IMR-90 (cell line): ENCODE data around the gene PTCD1. TPM values are rescaled to one million over a fixed set of nuclear protein-coding genes. Genes with fewer than 3 reads are reported as not detected.

Source experiments
- ATAC-seq: fragments of 200-7000 bp; cut with Tn5 transposase; 2 replicates; pipeline ENCODE4 v1.9.1; 2020; ENCODE audit warnings: low read depth, mild to moderate bottlenecking, moderate library complexity
- BruUV-seq: library from RNA; stranded (reverse); fragments of 400-500 nt; replicated peaks from 2 replicates; lab custom pipeline; 2021; lab: Mats Ljungman, UMichigan
- CTCF ChIA-PET: fragments of 300-600 bp; formaldehyde crosslinking; extraction: SDS; loops from one replicate; lab custom pipeline; 2021; ENCODE audit warnings: antibody characterized with exemption; lab: Yijun Ruan, JAX
- POLR2A ChIA-PET: fragments of 300-600 bp; sonication (Branson Sonifier 250); formaldehyde crosslinking; loops from one replicate; lab custom pipeline; 2022; ENCODE audit warnings: antibody characterized with exemption; ENCODE audit not compliant: unreplicated experiment; lab: Charles Lee
- DNase-seq: peaks from one replicate; pipeline ENCODE4 v3.0.0; 2013
- H2AFZ ChIP-seq: replicated peaks from 2 replicates; pipeline ENCODE3; 2013; ENCODE audit warnings: low read length, mild to moderate bottlenecking; ENCODE audit not compliant: poor library complexity
- H2AK5ac ChIP-seq: 2 replicates; pipeline ENCODE4 v1.6.1; 2013; ENCODE audit warnings: low read depth, low read length, inconsistent platforms
- H2AK9ac ChIP-seq: replicated peaks from 2 replicates; pipeline ENCODE3; 2013; ENCODE audit warnings: mild to moderate bottlenecking, low read depth, low read length, moderate library complexity; ENCODE audit not compliant: poor library complexity
- H2BK120ac ChIP-seq: 2 replicates; pipeline ENCODE4 v1.6.1; 2013; ENCODE audit warnings: low read depth, low read length, inconsistent platforms
- H2BK15ac ChIP-seq: 3 replicates; pipeline ENCODE4 v1.6.1; 2013; ENCODE audit warnings: low read depth, low read length, inconsistent platforms
- H2BK20ac ChIP-seq: 2 replicates; pipeline ENCODE4 v1.6.1; 2013; ENCODE audit warnings: low read depth, mild to moderate bottlenecking, inconsistent platforms, low read length, moderate library complexity
- H2BK5ac ChIP-seq: 2 replicates; pipeline ENCODE4 v1.6.1; 2013; ENCODE audit warnings: mild to moderate bottlenecking, low read depth, low read length, inconsistent platforms; ENCODE audit not compliant: poor library complexity, severe bottlenecking
- H3K14ac ChIP-seq: replicated peaks from 2 replicates; pipeline ENCODE4 v1.6.1; 2013; ENCODE audit warnings: low read depth, low read length, inconsistent platforms
- H3K18ac ChIP-seq: 2 replicates; pipeline ENCODE4 v1.6.1; 2013; ENCODE audit warnings: low read depth, low read length, control low read depth
- H3K23ac ChIP-seq: 2 replicates; pipeline ENCODE4 v1.6.1; 2013; ENCODE audit warnings: low read depth, low read length, inconsistent platforms
- H3K27ac ChIP-seq: 2 replicates; pipeline ENCODE4 v1.5.1; 2013; ENCODE audit warnings: mild to moderate bottlenecking, control low read depth, low read length; ENCODE audit not compliant: insufficient read depth
- H3K27me3 ChIP-seq: 2 replicates; pipeline ENCODE4 v1.6.1; 2013; ENCODE audit warnings: low read length; ENCODE audit not compliant: control insufficient read depth, insufficient read depth
- H3K36me3 ChIP-seq: 2 replicates; pipeline ENCODE4 v1.6.1; 2013; ENCODE audit warnings: low read length, mixed read lengths; ENCODE audit not compliant: control insufficient read depth, insufficient read depth
- H3K4ac ChIP-seq: 2 replicates; pipeline ENCODE4 v1.6.1; 2013; ENCODE audit warnings: low read depth, low read length, inconsistent platforms
- H3K4me1 ChIP-seq: 2 replicates; pipeline ENCODE4 v1.6.1; 2013; ENCODE audit warnings: low read length, mixed read lengths; ENCODE audit not compliant: control insufficient read depth, insufficient read depth
- H3K4me2 ChIP-seq: 2 replicates; pipeline ENCODE4 v1.6.1; 2013; ENCODE audit warnings: low read depth, mild to moderate bottlenecking, control low read depth, low read length, moderate library complexity
- H3K4me3 ChIP-seq: 2 replicates; pipeline ENCODE4 v1.5.1; 2013; ENCODE audit warnings: low read depth, mild to moderate bottlenecking, control low read depth, low read length, moderate library complexity; ENCODE audit not compliant: insufficient read depth
- H3K56ac ChIP-seq: 2 replicates; pipeline ENCODE4 v1.6.1; 2013; ENCODE audit warnings: low read length, inconsistent platforms; ENCODE audit not compliant: insufficient read depth; ENCODE audit errors: extremely low read depth
- H3K79me1 ChIP-seq, 2 experiments: 2 replicates each; pipeline ENCODE4 v1.6.1; 2013; ENCODE audit warnings: low read length in 2 of 2, inconsistent platforms in 1 of 2, low read depth in 1 of 2
- H3K9ac ChIP-seq: 2 replicates; pipeline ENCODE4 v1.6.1; 2013; ENCODE audit warnings: low read depth, low read length, control low read depth
- H3K9me1 ChIP-seq: 2 replicates; pipeline ENCODE4 v1.6.1; 2013; ENCODE audit warnings: low read length, inconsistent platforms; ENCODE audit not compliant: insufficient read depth
- H3K9me3 ChIP-seq: 2 replicates; pipeline ENCODE4 v1.6.1; 2013; ENCODE audit warnings: low read length; ENCODE audit not compliant: control insufficient read depth, insufficient read depth
- H4K20me1 ChIP-seq: 2 replicates; pipeline ENCODE4 v1.6.1; 2013; ENCODE audit warnings: low read length, inconsistent platforms; ENCODE audit not compliant: insufficient read depth
- H4K5ac ChIP-seq: 2 replicates; pipeline ENCODE4 v1.6.1; 2013; ENCODE audit warnings: mild to moderate bottlenecking, low read depth, low read length, control low read depth
- H4K8ac ChIP-seq, 2 experiments: 2 replicates each; pipeline ENCODE4 v1.6.1; 2013; ENCODE audit warnings: low read depth in 2 of 2, low read length in 2 of 2, control low read depth in 1 of 2, inconsistent platforms in 1 of 2
- H4K91ac ChIP-seq: 2 replicates; pipeline ENCODE4 v1.6.1; 2013; ENCODE audit warnings: low read depth, low read length, inconsistent platforms; ENCODE audit not compliant: insufficient read depth
- CHD1 ChIP-seq: IDR thresholded peaks from 2 replicates; pipeline ENCODE4 v1.6.1; 2012; ENCODE audit warnings: low read depth, low read length, improper control_type of control experiment
- FOS ChIP-seq: fragments of 150-350 bp; IDR thresholded peaks from 2 replicates; pipeline ENCODE4 v1.6.1; 2016; ENCODE audit warnings: low read depth, low read length
- POLR2A ChIP-seq: IDR thresholded peaks from 2 replicates; pipeline ENCODE4 v1.6.1; 2012; ENCODE audit warnings: mild to moderate bottlenecking, low read depth, low read length
- RFX5 ChIP-seq: IDR thresholded peaks from 2 replicates; pipeline ENCODE4 v1.8.0; 2012; ENCODE audit warnings: low read depth, mild to moderate bottlenecking, low read length, moderate library complexity
- USF2 ChIP-seq: fragments of 150-350 bp; IDR thresholded peaks from 2 replicates; pipeline ENCODE4 v1.6.1; 2017; ENCODE audit warnings: mild to moderate bottlenecking, antibody characterized with exemption, low read length, low read depth
- WGBS, 2 experiments: methylation state at CpG; one replicate each; pipeline versions ENCODE4 v1.1.5 to v1.1.7; 2013; ENCODE audit warnings: missing lambda C conversion rate in 2 of 2; ENCODE audit not compliant: insufficient read length in 1 of 2; ENCODE audit errors: extremely low coverage in 2 of 2; 5-methylcytosine and 5-hydroxymethylcytosine counted together
- dilution Hi-C: fragments of 300-500 bp; cut with HindIII; formaldehyde crosslinking; loops from one replicate; pipeline ENCODE4 v1.14.3; 2018; ENCODE audit warnings: low sequenced_read_pairs; ENCODE audit not compliant: unreplicated experiment
- in situ Hi-C: fragments of 300-500 bp; cut with MboI; formaldehyde crosslinking; loops from 3 replicates; pipeline ENCODE4 v1.14.3; 2019; ENCODE audit warnings: low sequenced_read_pairs, inconsistent platforms, mixed read lengths
- intact Hi-C: fragments of 100-400 bp; cut with micrococcal nuclease; formaldehyde crosslinking; loops from 2 replicates; pipeline ENCODE4 v1.10.0; 2022
- polyA plus RNA-seq, 3 experiments: library from polyadenylated mRNA; depleted of rRNA; stranded (reverse); fragments of >200 nt; gene quantifications; 2 replicates each; pipeline ENCODE4 v1.2.3, GENCODE V29; 2012; ENCODE audit warnings: low replicate concordance in 1 of 3
- total RNA-seq: library from RNA; depleted of rRNA; stranded (reverse); fragments of >200 nt; gene quantifications from 2 replicates; pipeline ENCODE4 v1.2.3, GENCODE V29; 2012

The PTCD1 gene
- total and polyA plus RNA-seq, 2 of the 4 experiments (the other 2 are of a cell fraction): 2.2 to 4.0 TPM

DNA sequence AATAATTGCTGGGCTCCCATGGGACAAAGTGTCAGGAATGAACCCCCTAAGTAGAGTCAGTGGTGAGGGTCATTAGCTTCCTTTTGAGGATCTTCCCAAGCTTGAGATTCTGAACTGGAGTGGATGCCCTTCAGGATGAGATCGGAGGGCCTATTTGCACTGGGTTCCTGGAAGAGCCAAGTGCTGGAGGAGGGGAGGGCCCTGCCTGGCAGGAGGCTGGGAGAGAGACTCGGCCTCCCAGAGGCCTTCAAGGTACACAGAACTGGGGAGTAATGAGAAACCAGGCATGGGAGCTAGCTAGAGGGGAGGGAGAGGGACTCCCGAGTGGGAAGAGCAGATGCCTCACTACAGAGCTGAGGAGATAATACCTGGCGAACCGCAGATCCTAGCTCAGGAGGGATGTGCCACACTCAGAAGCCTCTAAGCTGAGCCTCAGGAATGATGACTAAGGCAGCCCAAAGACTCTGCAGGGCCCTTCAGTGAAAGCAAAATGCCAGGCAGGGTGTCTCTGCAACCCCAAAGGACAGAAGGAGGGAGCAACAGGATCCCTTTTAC lies 39.6 kb downstream of the PTCD1 start:
- dilution Hi-C loops (no loop called here), intact Hi-C loops (no loop called here), in situ Hi-C loops (no loop called here)
- peaks cover 3% of the 10 kb centered on the region; the same call in 1 of the 2 replicates for H3K4me1 ChIP-seq
- H3K9ac ChIP-seq: no peak overlapping the region
- no peak overlapping the region for H3K4ac ChIP-seq
- no peak overlapping the region for H3K4me3 ChIP-seq
- ATAC-seq (peak; percentile 13), DNase-seq (no peak)
- BruUV-seq: no TSS peak
- TF ChIP-seq RFX5 (no peak), FOS (no peak), USF2 (no peak), CHD1 (no peak), POLR2A (no peak)
- no peak overlapping the region for H2BK15ac ChIP-seq
- WGBS, 2 experiments: 89% methylated on average over 5 of the region's 5 CpGs; no CpG with 5 or more reads in 1 of the 2 experiments
- H3K27me3 ChIP-seq: no peaks in the 10 kb centered on the region
- no peak overlapping the region for H4K8ac ChIP-seq
- no peak overlapping the region for H2BK120ac ChIP-seq
- no peak overlapping the region for H3K14ac ChIP-seq
- no peak overlapping the region for H2AK5ac ChIP-seq
- H3K36me3 ChIP-seq: peaks cover 78% of the 10 kb centered on the region
- no peak overlapping the region for H3K18ac ChIP-seq
- H4K20me1 ChIP-seq: peaks cover 70% of the 10 kb centered on the region
- peaks cover 20 to 63% of the 10 kb centered on the region in 2 experiments; a peak in 3 of 4 replicates for H3K79me1 ChIP-seq
- H4K91ac ChIP-seq: no peak overlapping the region
- H3K4me2 ChIP-seq: no peak overlapping the region
- no peak overlapping the region for H3K23ac ChIP-seq
- no peak overlapping the region for H3K56ac ChIP-seq
- no peak overlapping the region for H2AFZ ChIP-seq
- H3K27ac ChIP-seq: no peak overlapping the region
- H3K9me1 ChIP-seq: no peaks in the 10 kb centered on the region
- CTCF ChIA-PET: no interaction called here
- peak overlapping the region; percentile 17 for H2AK9ac ChIP-seq
- no peak overlapping the region for H2BK5ac ChIP-seq
- no peaks in the 10 kb centered on the region for H3K9me3 ChIP-seq
- H4K5ac ChIP-seq: no peak overlapping the region
- POLR2A ChIA-PET: no interaction called here
- H2BK20ac ChIP-seq: no peak overlapping the region
